GM12878 (cell line): Measurements from ENCODE around the gene ZNF451. TPM values are rescaled to one million over a fixed set of nuclear protein-coding genes. Genes with fewer than 3 reads are reported as not detected.

ENCODE experiments used
- ATAC-seq: fragments of 200-7000 bp; cut with Tn5 transposase; 3 replicates; pipeline ENCODE4 v1.9.1; 2020; ENCODE audit warnings: mild to moderate bottlenecking, moderate library complexity
- BruUV-seq: library from RNA; stranded (reverse); fragments of 400-500 nt; replicated peaks from 2 replicates; lab custom pipeline; 2021; lab: Mats Ljungman, UMichigan
- CTCF ChIA-PET: fragments of 300-600 bp; sonication (Branson Sonifier 250); formaldehyde crosslinking; extraction: SDS; loops from one replicate; lab custom pipeline; 2021; ENCODE audit warnings: inconsistent platforms; lab: Yijun Ruan, JAX
- POLR2A ChIA-PET: fragments of 350-600 bp; formaldehyde crosslinking; extraction: SDS; loops from one replicate; lab custom pipeline; 2021; ENCODE audit warnings: inconsistent platforms; lab: Charles Lee
- RAD21 ChIA-PET: fragments of 300-600 bp; sonication (Branson Sonifier 250); formaldehyde crosslinking; loops from one replicate; lab custom pipeline; 2023; ENCODE audit warnings: antibody characterized with exemption; ENCODE audit not compliant: unreplicated experiment; lab: Charles Lee
- SMC1A ChIA-PET: fragments of 300-600 bp; sonication (Branson Sonifier 250); formaldehyde crosslinking; loops from one replicate; lab custom pipeline; 2023; ENCODE audit not compliant: unreplicated experiment, uncharacterized antibody; lab: Charles Lee
- DNase-seq: peaks from one replicate; pipeline ENCODE4 v3.0.0-alpha.2; 2011; ENCODE audit warnings: low read depth, low spot score
- FAIRE-seq: peaks from 3 replicates; lab custom pipeline; 2011; peaks lifted over from hg19 to GRCh38; lab: Jason Lieb, UNC
- H2AFZ ChIP-seq: 2 replicates; pipeline ENCODE4 v1.6.0; 2011; ENCODE audit warnings: low read depth, low read length, control low read depth; ENCODE audit not compliant: control insufficient read depth
- H3K27ac ChIP-seq: 2 replicates; pipeline ENCODE4 v1.5.1; 2011; ENCODE audit warnings: control low read depth; ENCODE audit not compliant: control insufficient read depth, insufficient read depth
- H3K27me3 ChIP-seq, 2 experiments: replicated peaks in 1 of 2; 2 replicates each; pipeline versions ENCODE4 v1.6.0 to v1.6.1; 2011; ENCODE audit warnings: low read length in 1 of 2; ENCODE audit not compliant: control insufficient read depth in 2 of 2, insufficient read depth in 2 of 2
- H3K36me3 ChIP-seq, 2 experiments: 2 replicates each; pipeline ENCODE4 v1.5.1; 2011; ENCODE audit warnings: low read length in 1 of 2; ENCODE audit not compliant: control insufficient read depth in 2 of 2, insufficient read depth in 2 of 2
- H3K4me1 ChIP-seq: 2 replicates; pipeline ENCODE4 v1.6.1; 2011; ENCODE audit warnings: mild to moderate bottlenecking, low read length, moderate library complexity, mixed read lengths; ENCODE audit not compliant: control insufficient read depth, insufficient read depth
- H3K4me2 ChIP-seq: 2 replicates; pipeline ENCODE4 v1.6.0; 2011; ENCODE audit warnings: control low read depth; ENCODE audit not compliant: control insufficient read depth, insufficient read depth
- H3K4me3 ChIP-seq: fragments of 200-600 bp; sonication (generic); 2 replicates; pipeline ENCODE4 v1.5.1; 2016
- H3K79me2 ChIP-seq: 2 replicates; pipeline ENCODE4 v1.6.0; 2011; ENCODE audit warnings: low read length; ENCODE audit not compliant: control insufficient read depth, insufficient read depth
- H3K9ac ChIP-seq: 2 replicates; pipeline ENCODE4 v1.8.0; 2011; ENCODE audit warnings: low read length, control low read depth, mixed read lengths; ENCODE audit not compliant: control insufficient read depth, insufficient read depth
- H3K9me3 ChIP-seq: replicated peaks from 3 replicates; pipeline ENCODE4 v1.5.1; 2011; ENCODE audit warnings: mild to moderate bottlenecking, low read length; ENCODE audit not compliant: control insufficient read depth, insufficient read depth
- H4K20me1 ChIP-seq: 2 replicates; pipeline ENCODE4 v1.6.0; 2011; ENCODE audit not compliant: control insufficient read depth, insufficient read depth
- IKZF1 ChIP-seq: fragments of 450-650 bp; conservative IDR thresholded peaks from 2 replicates; pipeline ENCODE4 v1.6.1; 2017; ENCODE audit warnings: antibody characterized with exemption, mild to moderate bottlenecking
- JUND ChIP-seq: IDR thresholded peaks from 2 replicates; pipeline ENCODE4 v1.6.1; 2012; ENCODE audit warnings: low read depth, mild to moderate bottlenecking, low read length, improper control_type of control experiment, moderate library complexity
- PAX8 ChIP-seq: fragments of 450-650 bp; IDR thresholded peaks from 2 replicates; pipeline ENCODE4 v1.6.1; 2017; ENCODE audit warnings: mild to moderate bottlenecking, moderate library complexity
- POLR2A ChIP-seq: IDR thresholded peaks from 2 replicates; pipeline ENCODE4 v1.6.1; 2011; ENCODE audit warnings: low read depth, mild to moderate bottlenecking, low read length
- POLR2AphosphoS2 ChIP-seq: IDR thresholded peaks from 2 replicates; pipeline ENCODE4 v1.6.1; 2011; ENCODE audit warnings: low read depth, mild to moderate bottlenecking, low read length, improper control_type of control experiment, moderate library complexity
- RB1 ChIP-seq: fragments of 450-650 bp; formaldehyde crosslinking; IDR thresholded peaks from 2 replicates; pipeline ENCODE4 v1.6.1; 2017; ENCODE audit warnings: mild to moderate bottlenecking, borderline replicate concordance
- RUNX3 ChIP-seq: IDR thresholded peaks from 2 replicates; pipeline ENCODE4 v1.6.1; 2012; ENCODE audit warnings: low read length, inconsistent platforms
- SP1 ChIP-seq: IDR thresholded peaks from one replicate; pipeline ENCODE4 v1.6.1; 2011; ENCODE audit warnings: low read depth, low read length
- TBL1XR1 ChIP-seq: IDR thresholded peaks from 2 replicates; pipeline ENCODE4 v1.6.1; 2012; ENCODE audit warnings: low read depth, low read length, improper control_type of control experiment
- WRNIP1 ChIP-seq: IDR thresholded peaks from 2 replicates; pipeline ENCODE4 v1.6.1; 2011; ENCODE audit warnings: low read depth, low read length, improper control_type of control experiment, borderline replicate concordance
- WGBS: methylation state at CpG from one replicate; pipeline ENCODE4 v1.1.6; 2016; ENCODE audit warnings: low lambda C conversion rate; ENCODE audit not compliant: insufficient replicate concordance, insufficient coverage; ENCODE audit errors: missing lambda C conversion rate; 5-methylcytosine and 5-hydroxymethylcytosine counted together
- in situ Hi-C: fragments of 300-500 bp; cut with MboI; formaldehyde crosslinking; loops from 9 replicates; pipeline ENCODE4 v1.14.3; 2018; ENCODE audit warnings: mixed read lengths
- intact Hi-C: fragments of 100-400 bp; cut with micrococcal nuclease; formaldehyde crosslinking; loops from one replicate; pipeline ENCODE4 v1.14.2; 2022; ENCODE audit not compliant: unreplicated experiment
- polyA plus RNA-seq, 11 experiments: library from polyadenylated mRNA; depleted of rRNA in 4 of 11; unstranded in 6 of 11; stranded (reverse) in 5 of 11; fragments of >200 nt; fragmentation: Nextera tagmentation in 4 of 11; fragmentation: Illumina TruSeq in 1 of 11; extraction: Ambion mirVana in 4 of 11; extraction: Trizol in 1 of 11; gene quantifications; 1 replicate in 1 of 11; 2 replicates in 10 of 11; pipeline versions ENCODE4 v1.2.1 to v1.2.3, GENCODE V29; 2011 to 2016; ENCODE audit warnings: inconsistent platforms in 2 of 11, missing spikeins in 2 of 11, low read depth in 1 of 11
- total RNA-seq, 4 experiments: library from RNA; depleted of rRNA in 3 of 4; stranded (reverse); fragments of >200 nt in 3 of 4; fragmentation: Illumina TruSeq in 1 of 4; extraction: Trizol in 1 of 4; gene quantifications; 2 replicates each; pipeline versions ENCODE4 v1.2.1 to v1.2.3, GENCODE V29; 2013 to 2021
- TF ChIP-seq, protein P1 (sequence below): IDR thresholded peaks from 2 replicates; pipeline ENCODE4 v1.6.1; 2011; ENCODE audit warnings: low read depth, mild to moderate bottlenecking, low read length, moderate library complexity, borderline replicate concordance; ENCODE audit errors: extremely low read depth
- TF ChIP-seq, protein P2 (sequence below): fragments of 450-650 bp; formaldehyde crosslinking; IDR thresholded peaks from 2 replicates; pipeline ENCODE4 v1.5.0; 2022; ENCODE audit warnings: mild to moderate bottlenecking, missing genetic modification characterization
- TF ChIP-seq, protein P3 (sequence below): fragments of 450-650 bp; IDR thresholded peaks from 2 replicates; pipeline ENCODE4 v1.6.1; 2017; ENCODE audit warnings: mild to moderate bottlenecking, moderate library complexity
- TF ChIP-seq, protein P4 (sequence below): fragments of 450-650 bp; IDR thresholded peaks from 2 replicates; pipeline ENCODE4 v1.6.1; 2018; ENCODE audit warnings: borderline replicate concordance, mild to moderate bottlenecking; ENCODE audit not compliant: partially characterized antibody

Gene ZNF451
- total and polyA plus RNA-seq, 10 of the 15 experiments (the other 5 are each of a cell fraction or from before 2014, with no cell fraction given) = 6.5 to 44.4 (median 23.8) TPM

DNA sequence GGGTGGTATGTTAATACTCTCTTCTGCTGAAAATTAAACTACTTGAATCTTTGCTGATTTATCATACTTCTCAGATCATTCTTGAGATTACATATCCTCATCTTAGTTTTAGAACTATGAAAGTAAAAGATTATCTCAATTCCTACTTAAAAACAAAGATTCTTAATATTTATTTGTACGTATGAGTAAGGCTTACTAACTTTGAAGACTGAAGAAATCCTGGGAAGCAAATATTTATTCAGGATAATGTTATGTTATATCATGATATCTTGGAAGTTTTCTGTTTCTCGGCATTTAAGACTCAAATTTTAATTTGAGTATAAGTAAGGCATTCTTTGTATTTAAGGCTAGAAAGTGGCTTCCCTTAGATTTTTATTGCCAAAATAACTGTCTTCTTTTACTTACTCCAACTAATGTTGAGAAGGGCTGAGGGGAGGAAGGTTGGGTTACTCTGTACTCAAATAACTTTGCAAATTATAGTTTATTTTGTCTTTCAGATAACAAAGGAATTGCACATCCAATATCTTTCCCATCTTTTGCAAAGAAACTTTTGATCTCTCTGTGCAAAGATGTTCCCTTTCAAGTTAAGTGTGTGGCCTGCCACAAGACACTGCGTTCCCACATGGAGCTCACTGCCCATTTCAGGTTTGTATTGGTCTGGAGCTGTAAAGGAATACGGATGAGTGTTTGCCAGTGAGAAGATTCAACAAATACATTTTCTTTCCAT, 51.6 kb downstream of the ZNF451 start:
- CTCF ChIA-PET = interaction anchor here (1.1 to 1.7 kb wide), 2 partner anchors 8 to 237 kb away, joined by 3 to 6 read pairs; no protein-coding TSS in a partner anchor

More for the DNA sequence above, 51.6 kb downstream of the ZNF451 start:
- WGBS = over 99% methylated on average over 4 of the region's 4 CpGs
- DNase-seq (no peak), ATAC-seq (no peak), FAIRE-seq (no peak)
- ChIA-PET SMC1A (interaction anchor here (2.0 kb wide), 1 partner anchor 12 kb away, joined by 6 read pairs; no protein-coding TSS in a partner anchor), POLR2A (no interaction called here), RAD21 (no interaction called here)
- Histone ChIP-seq H2AFZ (no peak overlapping the region), H3K9me3 (no peaks in the 10 kb centered on the region; the same call in 2 of the 3 replicates), H3K4me3 (no peak overlapping the region), H3K9ac (no peak overlapping the region), H3K27me3 (no peaks in the 10 kb centered on the region), H3K4me2 (no peak overlapping the region), H3K4me1 (no peaks in the 10 kb centered on the region), H3K27ac (no peak overlapping the region), H4K20me1 (no peaks in the 10 kb centered on the region), H3K79me2 (no peaks in the 10 kb centered on the region), H3K36me3 (peaks cover 0 to 12% of the 10 kb centered on the region in 2 experiments; a peak in 2 of 4 replicates)
- TF ChIP-seq PAX8 (no peak), RB1 (no peak), IKZF1 (no peak), POLR2A (no peak), WRNIP1 (no peak), JUND (no peak), TBL1XR1 (no peak), RUNX3 (no peak), POLR2AphosphoS2 (no peak), SP1 (no peak)
- TF ChIP-seq, protein P1, sequence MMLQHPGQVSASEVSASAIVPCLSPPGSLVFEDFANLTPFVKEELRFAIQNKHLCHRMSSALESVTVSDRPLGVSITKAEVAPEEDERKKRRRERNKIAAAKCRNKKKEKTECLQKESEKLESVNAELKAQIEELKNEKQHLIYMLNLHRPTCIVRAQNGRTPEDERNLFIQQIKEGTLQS = no peak
- TF ChIP-seq, protein P2, sequence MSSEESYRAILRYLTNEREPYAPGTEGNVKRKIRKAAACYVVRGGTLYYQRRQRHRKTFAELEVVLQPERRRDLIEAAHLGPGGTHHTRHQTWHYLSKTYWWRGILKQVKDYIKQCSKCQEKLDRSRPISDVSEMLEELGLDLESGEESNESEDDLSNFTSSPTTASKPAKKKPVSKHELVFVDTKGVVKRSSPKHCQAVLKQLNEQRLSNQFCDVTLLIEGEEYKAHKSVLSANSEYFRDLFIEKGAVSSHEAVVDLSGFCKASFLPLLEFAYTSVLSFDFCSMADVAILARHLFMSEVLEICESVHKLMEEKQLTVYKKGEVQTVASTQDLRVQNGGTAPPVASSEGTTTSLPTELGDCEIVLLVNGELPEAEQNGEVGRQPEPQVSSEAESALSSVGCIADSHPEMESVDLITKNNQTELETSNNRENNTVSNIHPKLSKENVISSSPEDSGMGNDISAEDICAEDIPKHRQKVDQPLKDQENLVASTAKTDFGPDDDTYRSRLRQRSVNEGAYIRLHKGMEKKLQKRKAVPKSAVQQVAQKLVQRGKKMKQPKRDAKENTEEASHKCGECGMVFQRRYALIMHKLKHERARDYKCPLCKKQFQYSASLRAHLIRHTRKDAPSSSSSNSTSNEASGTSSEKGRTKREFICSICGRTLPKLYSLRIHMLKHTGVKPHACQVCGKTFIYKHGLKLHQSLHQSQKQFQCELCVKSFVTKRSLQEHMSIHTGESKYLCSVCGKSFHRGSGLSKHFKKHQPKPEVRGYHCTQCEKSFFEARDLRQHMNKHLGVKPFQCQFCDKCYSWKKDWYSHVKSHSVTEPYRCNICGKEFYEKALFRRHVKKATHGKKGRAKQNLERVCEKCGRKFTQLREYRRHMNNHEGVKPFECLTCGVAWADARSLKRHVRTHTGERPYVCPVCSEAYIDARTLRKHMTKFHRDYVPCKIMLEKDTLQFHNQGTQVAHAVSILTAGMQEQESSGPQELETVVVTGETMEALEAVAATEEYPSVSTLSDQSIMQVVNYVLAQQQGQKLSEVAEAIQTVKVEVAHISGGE = no peak
- TF ChIP-seq, protein P3, sequence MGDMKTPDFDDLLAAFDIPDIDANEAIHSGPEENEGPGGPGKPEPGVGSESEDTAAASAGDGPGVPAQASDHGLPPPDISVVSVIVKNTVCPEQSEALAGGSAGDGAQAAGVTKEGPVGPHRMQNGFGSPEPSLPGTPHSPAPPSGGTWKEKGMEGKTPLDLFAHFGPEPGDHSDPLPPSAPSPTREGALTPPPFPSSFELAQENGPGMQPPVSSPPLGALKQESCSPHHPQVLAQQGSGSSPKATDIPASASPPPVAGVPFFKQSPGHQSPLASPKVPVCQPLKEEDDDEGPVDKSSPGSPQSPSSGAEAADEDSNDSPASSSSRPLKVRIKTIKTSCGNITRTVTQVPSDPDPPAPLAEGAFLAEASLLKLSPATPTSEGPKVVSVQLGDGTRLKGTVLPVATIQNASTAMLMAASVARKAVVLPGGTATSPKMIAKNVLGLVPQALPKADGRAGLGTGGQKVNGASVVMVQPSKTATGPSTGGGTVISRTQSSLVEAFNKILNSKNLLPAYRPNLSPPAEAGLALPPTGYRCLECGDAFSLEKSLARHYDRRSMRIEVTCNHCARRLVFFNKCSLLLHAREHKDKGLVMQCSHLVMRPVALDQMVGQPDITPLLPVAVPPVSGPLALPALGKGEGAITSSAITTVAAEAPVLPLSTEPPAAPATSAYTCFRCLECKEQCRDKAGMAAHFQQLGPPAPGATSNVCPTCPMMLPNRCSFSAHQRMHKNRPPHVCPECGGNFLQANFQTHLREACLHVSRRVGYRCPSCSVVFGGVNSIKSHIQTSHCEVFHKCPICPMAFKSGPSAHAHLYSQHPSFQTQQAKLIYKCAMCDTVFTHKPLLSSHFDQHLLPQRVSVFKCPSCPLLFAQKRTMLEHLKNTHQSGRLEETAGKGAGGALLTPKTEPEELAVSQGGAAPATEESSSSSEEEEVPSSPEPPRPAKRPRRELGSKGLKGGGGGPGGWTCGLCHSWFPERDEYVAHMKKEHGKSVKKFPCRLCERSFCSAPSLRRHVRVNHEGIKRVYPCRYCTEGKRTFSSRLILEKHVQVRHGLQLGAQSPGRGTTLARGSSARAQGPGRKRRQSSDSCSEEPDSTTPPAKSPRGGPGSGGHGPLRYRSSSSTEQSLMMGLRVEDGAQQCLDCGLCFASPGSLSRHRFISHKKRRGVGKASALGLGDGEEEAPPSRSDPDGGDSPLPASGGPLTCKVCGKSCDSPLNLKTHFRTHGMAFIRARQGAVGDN = no peak
- TF ChIP-seq, protein P4, sequence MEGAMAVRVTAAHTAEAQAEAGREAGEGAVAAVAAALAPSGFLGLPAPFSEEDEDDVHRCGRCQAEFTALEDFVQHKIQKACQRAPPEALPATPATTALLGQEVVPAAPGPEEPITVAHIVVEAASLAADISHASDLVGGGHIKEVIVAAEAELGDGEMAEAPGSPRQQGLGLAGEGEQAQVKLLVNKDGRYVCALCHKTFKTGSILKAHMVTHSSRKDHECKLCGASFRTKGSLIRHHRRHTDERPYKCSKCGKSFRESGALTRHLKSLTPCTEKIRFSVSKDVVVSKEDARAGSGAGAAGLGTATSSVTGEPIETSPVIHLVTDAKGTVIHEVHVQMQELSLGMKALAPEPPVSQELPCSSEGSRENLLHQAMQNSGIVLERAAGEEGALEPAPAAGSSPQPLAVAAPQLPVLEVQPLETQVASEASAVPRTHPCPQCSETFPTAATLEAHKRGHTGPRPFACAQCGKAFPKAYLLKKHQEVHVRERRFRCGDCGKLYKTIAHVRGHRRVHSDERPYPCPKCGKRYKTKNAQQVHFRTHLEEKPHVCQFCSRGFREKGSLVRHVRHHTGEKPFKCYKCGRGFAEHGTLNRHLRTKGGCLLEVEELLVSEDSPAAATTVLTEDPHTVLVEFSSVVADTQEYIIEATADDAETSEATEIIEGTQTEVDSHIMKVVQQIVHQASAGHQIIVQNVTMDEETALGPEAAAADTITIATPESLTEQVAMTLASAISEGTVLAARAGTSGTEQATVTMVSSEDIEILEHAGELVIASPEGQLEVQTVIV = no peak
- BruUV-seq = no TSS peak
- in situ Hi-C loops = no loop called here
- intact Hi-C loops = no loop called here
